H1 (cell line): ENCODE data around the gene ACSL3. TPM values are rescaled to one million over a fixed set of nuclear protein-coding genes. Genes with fewer than 3 reads are reported as not detected.
A peak's percentile ranks its signal among the peaks of the same experiment; 100 is the strongest.

Source experiments
- CTCF ChIA-PET: fragments of 300-600 bp; sonication (Branson Sonifier 250); formaldehyde crosslinking; loops from one replicate; lab custom pipeline; 2021; ENCODE audit not compliant: partially characterized antibody; lab: Charles Lee
- POLR2A ChIA-PET: fragments of 300-600 bp; sonication (Branson Sonifier 250); formaldehyde crosslinking; loops from one replicate; lab custom pipeline; 2021; ENCODE audit warnings: inconsistent platforms; ENCODE audit not compliant: partially characterized antibody; lab: Charles Lee
- DNase-seq, 2 experiments: peaks; one replicate each; pipeline versions ENCODE4 v3.0.0 to v3.0.0-alpha.2; 2010 to 2022; ENCODE audit warnings: low spot score in 2 of 2, low read depth in 1 of 2, mixed read lengths in 1 of 2
- FAIRE-seq: peaks from 2 replicates; lab custom pipeline; 2011; peaks lifted over from hg19 to GRCh38; lab: Jason Lieb, UNC
- H2AFZ ChIP-seq: 2 replicates; pipeline ENCODE4 v1.8.1; 2012; ENCODE audit warnings: low read length, inconsistent platforms
- H2AK5ac ChIP-seq: 2 replicates; pipeline ENCODE4 v1.6.1; 2013; ENCODE audit warnings: low read depth, low read length
- H2BK120ac ChIP-seq: replicated peaks from 2 replicates; pipeline ENCODE3; 2013; ENCODE audit warnings: low read depth, low read length, inconsistent platforms
- H2BK12ac ChIP-seq: 2 replicates; pipeline ENCODE4 v1.6.1; 2013; ENCODE audit warnings: low read depth, low read length
- H2BK15ac ChIP-seq: 2 replicates; pipeline ENCODE4 v1.6.1; 2013; ENCODE audit warnings: low read length
- H2BK20ac ChIP-seq: 2 replicates; pipeline ENCODE4 v1.6.1; 2013; ENCODE audit warnings: low read length
- H2BK5ac ChIP-seq: 2 replicates; pipeline ENCODE4 v1.6.1; 2013; ENCODE audit warnings: low read depth, low read length
- H3K14ac ChIP-seq: 2 replicates; pipeline ENCODE4 v1.6.1; 2013; ENCODE audit warnings: inconsistent platforms; ENCODE audit not compliant: insufficient read length
- H3K18ac ChIP-seq: 2 replicates; pipeline ENCODE4 v1.6.1; 2013; ENCODE audit warnings: low read length; ENCODE audit errors: extremely low read depth
- H3K23ac ChIP-seq: 2 replicates; pipeline ENCODE4 v1.6.1; 2013; ENCODE audit warnings: inconsistent platforms; ENCODE audit not compliant: insufficient read length
- H3K23me2 ChIP-seq: 2 replicates; pipeline ENCODE4 v1.6.1; 2013; ENCODE audit warnings: low read depth, low read length
- H3K27ac ChIP-seq: 2 replicates; pipeline ENCODE4 v1.6.1; 2011; ENCODE audit warnings: low read depth, low read length, inconsistent platforms
- H3K27me3 ChIP-seq, 4 experiments: replicated peaks in 1 of 4; 1 replicate in 1 of 4; 2 replicates in 3 of 4; pipeline versions ENCODE4 v1.6.1 to v1.8.1; 2011 to 2013; ENCODE audit warnings: low read length in 3 of 4, mild to moderate bottlenecking in 3 of 4, inconsistent platforms in 2 of 4, mixed read lengths in 2 of 4, moderate library complexity in 1 of 4; ENCODE audit not compliant: control insufficient read depth in 3 of 4, insufficient read depth in 3 of 4; ENCODE audit errors: extremely low read depth in 1 of 4
- H3K36me3 ChIP-seq, 4 experiments: 2 replicates each; pipeline versions ENCODE4 v1.6.1 to v1.8.1; 2011 to 2013; ENCODE audit warnings: mild to moderate bottlenecking in 4 of 4, low read length in 3 of 4, moderate library complexity in 2 of 4, control low read depth in 1 of 4, inconsistent platforms in 1 of 4; ENCODE audit not compliant: insufficient read depth in 4 of 4, control insufficient read depth in 2 of 4
- H3K4ac ChIP-seq: replicated peaks from 2 replicates; pipeline ENCODE3; 2013; ENCODE audit warnings: low read length, low read depth, mixed read lengths, inconsistent platforms; ENCODE audit not compliant: insufficient read length
- H3K4me1 ChIP-seq, 4 experiments: replicated peaks in 1 of 4; 1 replicate in 1 of 4; 2 replicates in 3 of 4; pipeline versions ENCODE4 v1.6.1 to v1.8.1; 2011 to 2013; ENCODE audit warnings: low read length in 3 of 4, inconsistent platforms in 2 of 4, mixed read lengths in 1 of 4; ENCODE audit not compliant: insufficient read depth in 4 of 4, control insufficient read depth in 3 of 4
- H3K4me2 ChIP-seq, 2 experiments: 2 replicates each; pipeline versions ENCODE4 v1.6.1 to v1.8.1; 2011 to 2013; ENCODE audit warnings: low read depth in 2 of 2, low read length in 2 of 2, control low read depth in 1 of 2, inconsistent platforms in 1 of 2, mild to moderate bottlenecking in 1 of 2; ENCODE audit not compliant: insufficient read depth in 1 of 2
- H3K4me3 ChIP-seq, 4 experiments: fragments of 200-600, 300-600 bp in 1 of 4; sonication (generic), shearing (Covaris generic), sonication (Bioruptor Twin) in 1 of 4; 2 replicates each; pipeline versions ENCODE4 v1.5.1 to v1.8.1; 2011 to 2016; ENCODE audit warnings: low read length in 4 of 4, low read depth in 3 of 4, control low read depth in 2 of 4, inconsistent platforms in 2 of 4, mild to moderate bottlenecking in 2 of 4, mixed read lengths in 1 of 4, moderate library complexity in 1 of 4; ENCODE audit not compliant: insufficient read depth in 2 of 4; ENCODE audit errors: extremely low read depth in 1 of 4
- H3K56ac ChIP-seq: replicated peaks from 2 replicates; pipeline ENCODE3; 2013; ENCODE audit warnings: low read depth, mild to moderate bottlenecking, mixed read lengths, low read length, inconsistent platforms; ENCODE audit not compliant: insufficient read length
- H3K79me1 ChIP-seq: 2 replicates; pipeline ENCODE4 v1.6.1; 2013; ENCODE audit warnings: low read depth, low read length, control low read depth
- H3K79me2 ChIP-seq, 2 experiments: 2 replicates each; pipeline versions ENCODE4 v1.6.1 to v1.8.1; 2012 to 2013; ENCODE audit warnings: low read length in 2 of 2, mild to moderate bottlenecking in 2 of 2, inconsistent platforms in 1 of 2; ENCODE audit not compliant: insufficient read depth in 2 of 2, control insufficient read depth in 1 of 2
- H3K9ac ChIP-seq, 4 experiments: replicated peaks in 1 of 4; 1 replicate in 1 of 4; 2 replicates in 3 of 4; pipeline versions ENCODE4 v1.6.1 to v1.8.1; 2011 to 2013; ENCODE audit warnings: low read depth in 3 of 4, low read length in 3 of 4, control low read depth in 2 of 4, mild to moderate bottlenecking in 2 of 4, moderate library complexity in 2 of 4, inconsistent platforms in 1 of 4; ENCODE audit errors: extremely low read depth in 1 of 4
- H3K9me3 ChIP-seq, 2 experiments: 2 replicates each; pipeline versions ENCODE4 v1.6.1 to v1.8.1; 2012 to 2013; ENCODE audit warnings: mild to moderate bottlenecking in 2 of 2, moderate library complexity in 2 of 2, control low read depth in 1 of 2, inconsistent platforms in 1 of 2, low read depth in 1 of 2, low read length in 1 of 2, mixed read lengths in 1 of 2; ENCODE audit not compliant: insufficient read depth in 2 of 2
- H4K20me1 ChIP-seq, 2 experiments: replicated peaks in 1 of 2; 2 replicates each; pipeline versions ENCODE3 to v1.8.1; 2011 to 2013; ENCODE audit warnings: inconsistent platforms in 2 of 2, low read length in 2 of 2, mild to moderate bottlenecking in 1 of 2; ENCODE audit not compliant: insufficient read depth in 2 of 2, control insufficient read depth in 1 of 2
- H4K5ac ChIP-seq: 2 replicates; pipeline ENCODE4 v1.6.1; 2013; ENCODE audit warnings: low read length, low read depth, mixed read lengths, inconsistent platforms; ENCODE audit not compliant: insufficient read length
- H4K8ac ChIP-seq: 2 replicates; pipeline ENCODE4 v1.8.0; 2013; ENCODE audit warnings: mild to moderate bottlenecking, moderate library complexity, low read length, inconsistent platforms; ENCODE audit not compliant: insufficient read depth; ENCODE audit errors: extremely low read depth
- H4K91ac ChIP-seq: replicated peaks from 2 replicates; pipeline ENCODE3; 2013; ENCODE audit warnings: low read length, mixed read lengths, inconsistent platforms; ENCODE audit not compliant: insufficient read length
- RAD21 ChIP-seq, 2 experiments: IDR thresholded peaks in 1 of 2; conservative IDR thresholded peaks in 1 of 2; 2 replicates each; pipeline ENCODE4 v1.6.1; 2011; ENCODE audit warnings: low read depth in 2 of 2, low read length in 2 of 2, improper control_type of control experiment in 1 of 2, inconsistent platforms in 1 of 2, mild to moderate bottlenecking in 1 of 2, moderate library complexity in 1 of 2
- TBP ChIP-seq: IDR thresholded peaks from 2 replicates; pipeline ENCODE4 v1.6.1; 2011; ENCODE audit warnings: low read depth, low read length, improper control_type of control experiment
- WGBS, 2 experiments: shearing (Covaris generic) in 1 of 2; methylation state at CpG; one replicate each; pipeline versions ENCODE4 v1.1.6 to v1.1.7; 2013 to 2015; ENCODE audit warnings: low lambda C conversion rate in 2 of 2, mixed read lengths in 2 of 2, inconsistent platforms in 1 of 2, low coverage in 1 of 2, missing lambda C conversion rate in 1 of 2; ENCODE audit not compliant: insufficient replicate concordance in 2 of 2, insufficient coverage in 1 of 2, insufficient read length in 1 of 2; ENCODE audit errors: extremely low coverage in 1 of 2, missing lambda C conversion rate in 1 of 2; 5-methylcytosine and 5-hydroxymethylcytosine counted together
- polyA plus RNA-seq, 7 experiments: library from polyadenylated mRNA; depleted of rRNA in 3 of 7; stranded (reverse) in 5 of 7; unstranded in 2 of 7; fragments of >200 nt in 5 of 7; fragments of 200-250 nt in 2 of 7; gene quantifications; 1 replicate in 5 of 7; 2 replicates in 1 of 7; 4 replicates in 1 of 7; pipeline versions ENCODE4 v1.2.1 to v1.2.3, GENCODE V29; 2011 to 2013; ENCODE audit warnings: missing spikeins in 2 of 7, mixed read lengths in 2 of 7
- total RNA-seq: library from RNA; stranded (reverse); fragmentation: NEBNext Ultra II Directional; extraction: Animal tissue kit (Norgen Biotek cat#: 25700); gene quantifications from 2 replicates; pipeline ENCODE4 v1.2.1, GENCODE V29; 2021
- TF ChIP-seq, protein P1 (sequence below), 3 experiments: IDR thresholded peaks; 1 replicate in 2 of 3; 2 replicates in 1 of 3; pipeline versions ENCODE4 v1.5.1 to v1.6.1; 2011; ENCODE audit warnings: low read length in 3 of 3, mild to moderate bottlenecking in 3 of 3, inconsistent platforms in 2 of 3, low read depth in 1 of 3, moderate library complexity in 1 of 3; ENCODE audit not compliant: insufficient read depth in 1 of 3; ENCODE audit errors: control extremely low read depth in 1 of 3

Gene ACSL3
- total and polyA plus RNA-seq, 2 of the 8 experiments (the other 6 are each of a cell fraction or from before 2014, with no cell fraction given) = 37.5 to 98.1 TPM

DNA sequence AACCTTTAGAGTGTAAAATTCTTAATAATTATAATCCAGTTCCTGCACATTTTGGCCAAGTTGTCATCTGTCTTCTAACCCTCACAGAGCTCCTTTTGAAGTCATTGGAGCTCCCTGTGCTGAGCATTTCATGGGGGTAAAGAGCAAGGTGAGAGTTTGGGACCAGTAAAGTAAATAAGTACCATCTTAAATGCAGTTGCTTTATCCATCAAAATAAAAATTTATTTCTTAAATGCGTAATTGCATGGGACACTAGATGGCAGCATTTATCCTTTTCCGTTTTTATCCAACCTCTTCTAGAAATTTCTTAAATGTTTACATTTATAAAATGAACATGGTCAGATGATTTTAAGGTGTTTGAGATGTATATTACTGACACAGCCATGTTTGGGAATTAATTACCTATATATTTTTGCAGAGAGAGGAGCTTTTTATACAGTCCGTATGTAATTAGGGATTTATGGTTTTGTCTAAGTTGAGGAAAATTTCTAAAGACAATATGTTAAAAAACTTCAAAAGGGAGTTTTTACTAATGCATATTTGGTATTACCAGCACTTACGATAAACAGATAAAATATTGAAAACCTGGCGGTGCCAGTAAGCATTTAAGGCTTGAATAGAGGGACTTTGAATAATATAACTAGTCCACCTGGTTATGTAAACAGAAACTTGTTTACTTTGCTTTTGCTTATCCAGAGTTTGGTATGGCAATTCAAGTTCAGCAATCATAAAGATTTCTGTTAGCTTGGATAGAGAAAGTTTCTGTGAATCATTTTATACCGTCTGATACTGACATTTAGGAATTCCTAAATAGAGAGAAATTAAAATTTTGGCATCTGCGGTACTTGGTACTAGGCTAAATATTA lies 54.5 kb downstream of the ACSL3 start:
- Histone ChIP-seq H3K4me1 (peaks cover 2 to 7% (median 5%) of the 10 kb centered on the region in 4 experiments; a peak in 4 of 7 replicates), H3K9ac (no peak overlapping the region), H3K18ac (no peak overlapping the region), H3K79me2 (peaks cover 0 to 60% of the 10 kb centered on the region in 2 experiments; a peak in 3 of 4 replicates), H3K23ac (no peak overlapping the region), H3K56ac (no peak overlapping the region), H3K27me3 (no peaks in the 10 kb centered on the region), H2BK12ac (no peak overlapping the region), H2AK5ac (no peak overlapping the region), H4K20me1 (peaks cover 0 to 7% of the 10 kb centered on the region in 2 experiments), H2AFZ (no peak overlapping the region), H3K23me2 (no peaks in the 10 kb centered on the region), H4K5ac (no peak overlapping the region), H2BK15ac (no peak overlapping the region), H3K36me3 (peaks cover 0 to 30% (median 6%) of the 10 kb centered on the region in 4 experiments; a peak in 3 of 8 replicates), H3K79me1 (peaks cover 2% of the 10 kb centered on the region; the same call in 1 of the 2 replicates), H2BK120ac (no peak overlapping the region)
- FAIRE-seq = no peak
- 88% methylated on average over 7 of the region's 7 CpGs; no CpG with 5 or more reads in 1 of the 2 experiments for WGBS, 2 experiments
- CTCF ChIA-PET = interaction anchor here (0.5 to 3.1 kb wide), 19 partner anchors 9 to 865 kb away, joined by 3 to 15 read pairs (median 4); no protein-coding TSS in a partner anchor
- no peak for DNase-seq
- POLR2A ChIA-PET = no interaction called here
- TF ChIP-seq RAD21 (IDR thresholded peaks at IDR 0.05 in 1 of 2, conservative IDR thresholded peaks at IDR 0.05 in 1 of 2; ENCODE audit: low read depth in 2 of 2, low read length in 2 of 2) = peak in 1 of 2 experiments; percentile 6; a peak in 1 of 4 replicates
- TF ChIP-seq, protein P1, sequence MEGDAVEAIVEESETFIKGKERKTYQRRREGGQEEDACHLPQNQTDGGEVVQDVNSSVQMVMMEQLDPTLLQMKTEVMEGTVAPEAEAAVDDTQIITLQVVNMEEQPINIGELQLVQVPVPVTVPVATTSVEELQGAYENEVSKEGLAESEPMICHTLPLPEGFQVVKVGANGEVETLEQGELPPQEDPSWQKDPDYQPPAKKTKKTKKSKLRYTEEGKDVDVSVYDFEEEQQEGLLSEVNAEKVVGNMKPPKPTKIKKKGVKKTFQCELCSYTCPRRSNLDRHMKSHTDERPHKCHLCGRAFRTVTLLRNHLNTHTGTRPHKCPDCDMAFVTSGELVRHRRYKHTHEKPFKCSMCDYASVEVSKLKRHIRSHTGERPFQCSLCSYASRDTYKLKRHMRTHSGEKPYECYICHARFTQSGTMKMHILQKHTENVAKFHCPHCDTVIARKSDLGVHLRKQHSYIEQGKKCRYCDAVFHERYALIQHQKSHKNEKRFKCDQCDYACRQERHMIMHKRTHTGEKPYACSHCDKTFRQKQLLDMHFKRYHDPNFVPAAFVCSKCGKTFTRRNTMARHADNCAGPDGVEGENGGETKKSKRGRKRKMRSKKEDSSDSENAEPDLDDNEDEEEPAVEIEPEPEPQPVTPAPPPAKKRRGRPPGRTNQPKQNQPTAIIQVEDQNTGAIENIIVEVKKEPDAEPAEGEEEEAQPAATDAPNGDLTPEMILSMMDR (IDR thresholded peaks at IDR 0.05; ENCODE audit: control extremely low read depth in 1 of 3, insufficient read depth in 1 of 3, low read depth in 1 of 3, low read length in 3 of 3) = peak in 1 of 3 experiments; percentile 12; a peak in 1 of 4 replicates
- no peak for TF ChIP-seq TBP
- TF ChIP-seq, all 59 proteins: peak for 2
- no peak overlapping the region for H3K4me3 ChIP-seq
- H3K9me3 ChIP-seq = no peaks in the 10 kb centered on the region
- H3K14ac ChIP-seq = no peak overlapping the region
- H3K27ac ChIP-seq = no peak overlapping the region
- H4K91ac ChIP-seq = no peak overlapping the region
- H4K8ac ChIP-seq = no peak overlapping the region
- H2BK20ac ChIP-seq = no peak overlapping the region
- no peak overlapping the region for H2BK5ac ChIP-seq
- no peak overlapping the region for H3K4ac ChIP-seq
- no peak overlapping the region for H3K4me2 ChIP-seq
